NT2/D1 (cell line): ENCODE results near the gene CCT2.

Source experiments
- YY1 ChIP-seq: IDR thresholded peaks from 2 replicates; pipeline ENCODE4 v1.6.1; 2011; ENCODE audit not compliant: insufficient read length, insufficient read depth
- ZNF274 ChIP-seq: IDR thresholded peaks from 2 replicates; pipeline ENCODE4 v1.6.1; 2011; ENCODE audit warnings: mild to moderate bottlenecking, low read depth, low read length

- TF ChIP-seq YY1 (no peak), ZNF274 (no peak)
These were observed 40.2 kb upstream of the CCT2 start for GRCh38 chr12:69545081-69545480.
